Activated T-helper 1 cell treated with Interleukin-2 at 50 U/mL for 16 hours (primary cell): ENCODE results near the gene PYY.
"Not testable (repeated sequence)": the region's sequence is repeated elsewhere in the genome, so short reads cannot be mapped to it uniquely, and the experiment has no call there.

Source experiments
- DNase-seq: peaks from one replicate; pipeline ENCODE4 v3.0.0-alpha.2; 2020; ENCODE audit warnings: low read depth

PYY gene

GRCh38 chr17:43945074-43945829, 8.5 kb downstream of the PYY start:
- no peak for DNase-seq

- no peak for DNase-seq
Measured at GRCh38 chr17:43942051-43942685, 11.6 kb downstream of the PYY start, which contains the start of gene PPY. PPY (minus strand) TSS chr17:43942476; CDS start chr17:43941654, 822 bp downstream.

DNA sequence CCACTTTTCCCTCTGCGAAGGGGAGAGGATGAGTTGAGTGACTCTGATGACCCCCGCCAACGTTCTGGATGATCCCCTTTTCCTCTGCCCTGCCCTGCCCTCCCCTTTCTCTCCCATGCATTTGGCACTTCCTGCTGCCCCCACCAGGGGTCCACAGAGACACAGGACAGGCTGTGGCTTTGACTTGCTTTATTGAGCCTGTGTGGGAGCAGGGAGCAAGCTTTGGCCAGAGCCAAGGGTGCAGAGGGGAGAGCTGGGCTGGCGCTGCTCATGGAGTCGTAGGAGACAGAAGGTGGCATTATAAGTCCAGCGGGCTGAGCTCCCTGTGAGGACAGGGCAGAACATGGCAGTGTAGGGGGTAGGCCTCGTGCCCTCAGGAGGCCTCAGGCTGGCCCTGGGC, 13.1 kb downstream of the PYY start:
- DNase-seq: no peak

DNA sequence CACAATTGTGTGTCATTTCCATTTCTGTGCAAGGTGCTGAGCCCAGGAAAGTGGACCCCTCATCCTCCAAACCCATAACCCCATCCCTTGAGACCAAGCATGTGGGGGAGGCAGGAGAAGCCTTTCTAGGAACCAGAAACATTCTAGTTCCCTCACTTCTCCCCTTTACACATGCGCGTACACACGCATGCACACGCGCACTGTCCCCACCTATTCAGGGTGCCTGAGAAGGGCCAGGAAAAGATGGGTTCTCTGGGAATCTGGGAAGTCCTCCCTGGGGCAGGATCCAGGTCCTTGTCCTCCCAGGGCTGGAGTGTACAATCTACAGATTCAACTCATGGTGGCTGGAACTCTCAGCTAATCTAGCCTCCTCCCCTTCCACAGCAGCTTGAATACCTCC, 13.9 kb downstream of the PYY start:
- DNase-seq: no peak

DNA sequence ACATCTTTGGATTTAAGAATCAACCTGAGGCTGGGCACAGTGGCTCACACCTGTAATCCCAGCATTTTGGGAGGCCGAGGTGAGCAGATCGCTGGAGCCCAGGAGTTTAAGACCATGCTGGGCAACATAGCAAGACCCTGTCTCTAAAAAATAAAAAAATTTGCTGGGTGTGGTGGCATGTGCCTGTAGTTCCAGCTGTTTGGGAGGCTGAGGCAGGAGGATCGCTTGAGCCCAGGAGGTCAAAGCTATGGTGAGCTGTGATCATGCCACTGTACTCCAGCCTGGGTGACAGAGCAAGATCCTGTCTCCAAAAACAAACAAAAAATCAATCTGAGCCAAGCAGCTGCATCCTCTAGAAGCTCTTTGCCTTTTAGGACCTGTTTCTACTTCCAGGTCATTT, 14.3 kb downstream of the PYY start:
- DNase-seq: not testable (repeated sequence)

DNA sequence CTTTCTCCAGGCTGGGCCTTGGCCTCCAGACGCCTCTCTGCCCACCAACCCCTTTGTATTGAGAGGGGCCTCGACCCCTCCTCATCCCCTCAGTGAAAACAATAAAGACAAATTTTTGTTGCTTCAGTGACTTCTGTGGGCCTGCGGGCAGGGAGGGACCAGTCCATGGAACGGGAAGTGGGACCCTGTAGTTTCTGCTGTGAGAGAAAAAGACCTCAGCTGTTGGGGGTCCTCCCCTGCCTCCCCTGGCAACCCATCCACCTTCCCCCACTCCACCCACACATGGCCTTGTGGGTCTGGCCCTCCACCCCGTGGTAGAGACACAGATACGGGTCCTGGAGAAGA, 14.9 kb downstream of the PYY start:
- DNase-seq: no peak

GRCh38 chr17:43936434-43936833, 17.3 kb downstream of the PYY start:
- no peak for DNase-seq

DNA sequence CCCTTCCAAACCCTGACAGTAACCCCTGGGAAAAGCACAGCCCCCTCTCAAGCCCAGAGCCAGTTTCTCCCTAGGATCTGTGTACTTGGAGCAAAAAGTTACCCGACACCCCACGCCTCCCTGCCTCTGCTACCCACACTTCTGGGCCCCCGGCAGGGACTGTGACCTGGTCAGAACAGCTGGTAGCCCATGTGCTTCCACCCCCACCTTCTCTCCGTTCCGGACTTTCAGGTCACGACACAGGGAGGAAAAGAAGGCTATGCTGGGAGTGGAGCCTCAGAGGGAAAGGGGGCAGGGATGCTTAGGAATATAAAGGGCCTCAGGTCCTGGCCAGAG, 17.8 kb downstream of the PYY start:
- no peak for DNase-seq

DNA sequence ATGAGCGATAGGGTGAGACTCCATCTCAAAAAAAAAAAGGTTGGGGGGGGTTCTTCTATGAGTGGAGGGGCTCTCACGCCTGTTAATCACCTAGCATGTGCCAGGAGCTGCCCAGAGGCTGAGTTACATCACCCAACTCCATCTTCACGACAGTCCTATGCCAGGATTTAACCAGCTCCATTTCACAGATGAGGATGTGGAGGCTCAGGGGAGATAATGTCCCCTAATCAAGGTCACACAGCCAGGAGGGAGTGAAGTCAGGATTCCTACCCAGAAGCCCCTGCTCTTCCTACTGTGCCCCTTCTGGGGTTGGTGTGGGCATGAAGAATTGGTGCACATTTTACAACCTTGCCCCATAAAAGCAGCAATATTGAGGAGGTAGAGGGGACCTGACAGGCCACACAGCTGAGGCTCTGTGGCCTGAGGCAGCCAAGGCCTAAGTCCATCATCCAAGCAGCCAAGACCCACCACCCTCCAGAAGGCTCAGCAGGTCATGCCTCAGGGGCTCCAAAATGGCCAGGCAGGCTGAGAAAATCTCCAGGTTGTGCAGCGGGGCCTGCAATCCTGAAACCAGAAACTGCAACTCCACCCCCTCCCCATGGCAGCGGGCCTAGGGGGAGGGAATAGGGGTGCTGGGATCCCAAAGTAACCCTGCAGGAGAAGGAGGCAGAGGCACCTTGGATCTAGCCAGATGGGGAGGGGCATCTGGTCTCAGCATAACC, 18.4 kb downstream of the PYY start:
- no peak for DNase-seq

GRCh38 chr17:43932923-43933322, 20.8 kb downstream of the PYY start:
- no peak for DNase-seq

- DNase-seq: no peak
Measured at GRCh38 chr17:43932357-43932756, 21.4 kb downstream of the PYY start.

GRCh38 chr17:43931062-43931571, 22.6 kb downstream of the PYY start:
- DNase-seq: no peak

DNA sequence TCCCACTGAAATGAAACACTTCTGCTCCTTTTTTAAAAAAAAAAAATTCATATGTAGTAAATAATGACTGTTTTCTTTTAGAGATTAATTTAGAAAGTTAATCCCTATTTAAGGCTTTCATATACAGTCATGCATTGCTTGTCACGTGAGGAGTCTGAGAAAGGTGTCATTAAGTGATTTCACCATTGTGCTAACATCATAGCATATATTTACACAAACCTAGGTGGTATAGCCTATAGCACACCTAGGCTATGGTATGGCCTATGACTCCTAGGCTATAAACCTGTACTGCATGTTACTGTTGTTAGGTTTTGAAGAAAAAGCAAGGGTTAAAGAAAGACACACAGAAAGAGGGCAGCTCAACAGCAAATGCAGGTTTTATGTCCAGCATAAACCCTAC, 25.1 kb downstream of the PYY start:
- no peak for DNase-seq

GRCh38 chr17:43927929-43928328, 25.8 kb downstream of the PYY start:
- DNase-seq: not testable (repeated sequence)

DNA sequence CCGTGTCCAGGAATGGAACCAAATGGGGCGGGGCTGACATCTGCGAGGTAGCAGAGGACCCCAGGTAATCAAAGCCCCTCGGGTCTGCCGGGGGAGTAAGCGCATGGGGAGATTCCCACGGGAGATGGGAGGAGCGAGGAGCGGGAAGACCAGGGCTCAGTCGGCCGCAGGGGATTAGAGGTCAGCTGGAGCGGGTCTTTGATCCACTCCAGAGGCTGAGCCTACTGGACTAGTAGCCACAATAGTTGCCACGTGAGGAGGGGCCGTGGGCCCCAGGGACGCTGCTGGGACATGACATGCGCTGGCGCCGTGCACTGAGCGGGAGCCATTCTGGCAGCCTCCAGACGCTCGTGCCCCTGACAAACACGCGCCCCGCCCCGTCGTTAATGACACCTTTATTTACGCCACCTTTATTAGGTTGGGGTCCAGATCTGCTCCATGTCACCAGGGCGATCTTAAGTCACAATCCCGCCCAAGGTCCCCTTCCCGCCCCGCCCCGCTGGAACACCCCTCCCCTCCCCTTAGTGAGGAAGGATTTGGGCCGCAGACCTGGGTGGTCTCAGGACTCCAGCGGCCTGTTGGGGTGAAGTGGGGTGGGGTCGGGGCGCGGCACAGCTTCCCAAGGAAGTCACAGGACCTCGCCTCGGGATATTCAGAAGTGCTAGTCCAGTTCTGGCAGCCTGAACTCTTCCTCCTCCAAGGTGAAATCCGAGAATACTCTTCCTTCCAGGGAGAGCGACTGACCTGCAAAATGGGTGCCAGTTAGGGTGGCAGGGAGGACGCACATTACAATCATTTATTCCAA, 26.5 kb downstream of the PYY start:
- DNase-seq: no peak

GRCh38 chr17:43924558-43924957, 29.2 kb downstream of the PYY start:
- DNase-seq: no peak

DNA sequence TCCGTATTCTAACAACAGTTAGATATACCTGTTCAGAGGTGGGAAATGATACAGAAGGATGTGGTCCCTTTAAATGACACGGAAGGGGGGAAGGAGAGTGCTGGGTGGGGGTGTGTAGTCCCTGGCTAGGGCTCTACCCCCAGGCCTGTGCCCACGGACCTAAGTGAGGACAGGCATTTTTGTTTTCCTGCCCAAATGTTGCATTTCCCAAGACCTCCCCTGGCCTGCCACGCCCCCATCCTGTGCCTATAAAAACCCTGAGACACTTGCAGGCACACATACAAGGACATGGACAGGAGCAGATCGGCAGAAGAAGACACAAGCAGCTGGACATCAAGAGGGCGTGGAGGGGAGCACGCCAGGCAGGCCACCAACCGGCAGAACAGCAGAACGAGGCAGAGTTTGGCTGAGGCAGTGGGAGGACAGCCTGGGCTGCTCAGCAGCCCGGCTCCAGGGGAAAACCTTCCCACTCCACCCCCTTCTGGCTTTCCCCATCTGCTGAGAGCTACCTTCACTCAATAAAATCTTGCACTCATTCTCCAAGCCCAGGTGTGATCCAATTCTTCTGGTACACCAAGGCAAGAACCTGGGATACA, 33.1 kb downstream of the PYY start:
- DNase-seq: no peak

DNA sequence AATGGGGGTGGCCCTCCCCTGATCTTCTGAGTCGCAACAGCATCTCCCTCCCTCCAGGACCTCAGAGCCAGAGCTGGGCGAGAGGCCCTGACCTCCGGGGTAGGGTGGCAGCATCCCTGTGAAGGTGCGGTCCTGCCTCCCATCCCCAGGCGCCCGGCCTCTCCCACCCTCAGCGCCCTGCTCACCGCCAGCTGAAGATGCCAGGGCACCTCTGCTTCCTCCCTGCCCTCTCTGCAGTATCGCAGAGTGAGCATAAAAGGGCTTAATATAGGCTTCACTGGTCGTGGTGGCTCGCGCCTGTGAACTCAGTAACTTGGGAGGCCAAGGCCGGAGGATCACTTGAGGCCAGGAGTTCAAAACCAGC, 35.7 kb downstream of the PYY start:
- no peak for DNase-seq

DNA sequence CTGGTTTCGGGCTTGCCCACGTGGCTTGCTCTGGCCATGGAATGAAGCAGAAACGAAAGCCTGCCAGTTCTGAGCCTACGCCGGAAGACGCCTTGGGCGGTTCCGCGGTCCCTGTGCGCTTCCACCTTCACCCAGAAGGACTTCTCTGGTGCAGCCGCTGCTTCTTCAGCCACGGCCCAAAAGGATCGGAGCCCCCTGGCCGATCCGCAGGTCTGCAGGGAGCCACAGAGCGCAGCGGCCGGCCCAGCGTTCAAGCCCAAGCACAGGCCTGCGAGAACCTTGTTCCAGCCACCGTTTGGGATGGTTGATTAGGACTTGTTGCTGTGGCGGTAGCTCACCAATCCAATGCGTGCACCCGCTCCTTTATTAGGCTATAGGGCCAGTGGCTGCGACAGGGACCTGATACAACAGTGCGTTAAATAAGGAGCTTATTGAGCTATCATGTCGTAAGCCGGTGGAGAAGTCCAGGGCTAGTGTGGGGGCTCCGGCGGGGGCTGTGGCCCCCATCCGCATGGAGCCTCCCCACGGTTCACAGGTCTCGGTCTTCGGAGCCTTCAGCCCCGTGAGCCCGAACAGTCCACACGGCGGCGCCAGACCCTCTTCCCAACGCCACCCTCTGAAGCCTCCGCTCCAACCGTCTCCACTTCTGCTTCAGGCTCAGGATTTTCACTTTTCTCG, 36.3 kb downstream of the PYY start:
- peak; percentile 24 for DNase-seq

DNA sequence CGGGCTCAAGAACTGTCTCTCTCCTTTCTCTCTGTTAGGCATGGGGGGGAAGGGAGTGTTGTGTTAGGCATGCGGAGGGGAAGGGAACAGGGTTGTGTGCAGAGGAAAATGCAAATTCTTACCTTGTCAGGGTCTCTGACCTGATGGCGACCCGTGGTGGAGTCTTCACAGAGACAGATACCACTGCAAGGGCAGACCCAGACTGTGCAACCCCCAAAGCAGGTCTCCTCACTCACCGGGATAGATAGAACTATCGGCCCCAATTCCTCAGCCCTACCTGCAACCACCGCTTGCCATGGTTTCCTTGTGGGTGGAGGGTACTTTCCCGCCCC, 36.8 kb downstream of the PYY start:
- no peak for DNase-seq

DNA sequence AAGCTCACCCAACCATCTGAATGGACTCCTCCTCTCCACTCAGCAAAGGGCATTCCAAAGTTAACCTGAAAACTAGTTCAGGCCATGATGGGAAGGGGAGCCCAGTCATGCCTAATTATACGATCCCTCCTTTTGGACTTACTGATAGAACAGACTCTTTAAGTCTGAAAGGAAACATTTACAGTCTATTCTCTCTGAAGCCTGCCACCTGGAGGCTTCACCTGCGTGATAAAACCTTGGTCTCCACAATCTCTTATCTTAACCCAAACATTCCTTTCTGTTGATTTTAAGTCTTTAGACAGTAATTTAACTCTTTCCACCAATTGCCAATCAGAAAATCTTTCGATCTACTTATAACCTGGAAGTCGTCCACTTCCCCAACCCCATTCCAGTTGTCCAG, 37.4 kb downstream of the PYY start:
- DNase-seq: no peak

GRCh38 chr17:43915559-43915958, 38.2 kb downstream of the PYY start:
- DNase-seq: no peak
